HEK293 (cell line): ENCODE measurements around the gene CDADC1.

Experiments used
- SP3 ChIP-seq: fragments of 450-650 bp; formaldehyde crosslinking; IDR thresholded peaks from 2 replicates; pipeline ENCODE4 v1.5.1; 2016; ENCODE audit warnings: missing biosample characterization, missing genetic modification characterization
- ZNF184 ChIP-seq: fragments of 450-650 bp; IDR thresholded peaks from 2 replicates; pipeline ENCODE4 v1.5.1; 2018; ENCODE audit warnings: missing biosample characterization, mild to moderate bottlenecking, missing genetic modification characterization
- ZNF776 ChIP-seq: fragments of 450-650 bp; formaldehyde crosslinking; IDR thresholded peaks from 2 replicates; pipeline ENCODE4 v1.5.0; 2017; ENCODE audit warnings: missing biosample characterization, missing genetic modification characterization, borderline replicate concordance
- TF ChIP-seq, protein P1 (sequence below): fragments of 450-650 bp; formaldehyde crosslinking; IDR thresholded peaks from 2 replicates; pipeline ENCODE4 v1.5.1; 2016; ENCODE audit warnings: missing biosample characterization, missing genetic modification characterization

GRCh38 chr13:49336655-49337054, 88.9 kb downstream of the CDADC1 start:
- TF ChIP-seq, protein P1, sequence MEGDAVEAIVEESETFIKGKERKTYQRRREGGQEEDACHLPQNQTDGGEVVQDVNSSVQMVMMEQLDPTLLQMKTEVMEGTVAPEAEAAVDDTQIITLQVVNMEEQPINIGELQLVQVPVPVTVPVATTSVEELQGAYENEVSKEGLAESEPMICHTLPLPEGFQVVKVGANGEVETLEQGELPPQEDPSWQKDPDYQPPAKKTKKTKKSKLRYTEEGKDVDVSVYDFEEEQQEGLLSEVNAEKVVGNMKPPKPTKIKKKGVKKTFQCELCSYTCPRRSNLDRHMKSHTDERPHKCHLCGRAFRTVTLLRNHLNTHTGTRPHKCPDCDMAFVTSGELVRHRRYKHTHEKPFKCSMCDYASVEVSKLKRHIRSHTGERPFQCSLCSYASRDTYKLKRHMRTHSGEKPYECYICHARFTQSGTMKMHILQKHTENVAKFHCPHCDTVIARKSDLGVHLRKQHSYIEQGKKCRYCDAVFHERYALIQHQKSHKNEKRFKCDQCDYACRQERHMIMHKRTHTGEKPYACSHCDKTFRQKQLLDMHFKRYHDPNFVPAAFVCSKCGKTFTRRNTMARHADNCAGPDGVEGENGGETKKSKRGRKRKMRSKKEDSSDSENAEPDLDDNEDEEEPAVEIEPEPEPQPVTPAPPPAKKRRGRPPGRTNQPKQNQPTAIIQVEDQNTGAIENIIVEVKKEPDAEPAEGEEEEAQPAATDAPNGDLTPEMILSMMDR (tag by site-specific recombination), result no peak
- TF ChIP-seq ZNF184 (no peak), ZNF776 (no peak), SP3 (tag by site-specific recombination) (no peak)
